GM18873 (cell line): Measurements from ENCODE around the gene UCN2.
"Not testable (repeated sequence)": the region's sequence is repeated elsewhere in the genome, so short reads cannot be mapped to it uniquely, and the experiment has no call there.

Experiments
- ATAC-seq: cut with Tn5 transposase; IDR thresholded peaks from one replicate; pipeline ENCODE4 v1.9.1; 2021; ENCODE audit warnings: mild to moderate bottlenecking, moderate library complexity, moderate number of reproducible peaks; ENCODE audit not compliant: unreplicated experiment, low FRiP score

The UCN2 gene

GRCh38 chr3:48564022-48564421 lies 441 bp upstream of the UCN2 start:
- no peak for ATAC-seq

GRCh38 chr3:48562367-48563095 lies 1.1 kb downstream of the UCN2 start:
- no peak for ATAC-seq

- no peak for ATAC-seq
Observed at GRCh38 chr3:48561045-48561736, 2.4 kb downstream of the UCN2 start.

- ATAC-seq, result no peak
Observed at GRCh38 chr3:48560648-48561018, 2.9 kb downstream of the UCN2 start.

- no peak for ATAC-seq
Observed at GRCh38 chr3:48558493-48559134, 5.0 kb downstream of the UCN2 start.

GRCh38 chr3:48556796-48557626 lies 6.6 kb downstream of the UCN2 start, which contains the start of gene PFKFB4:
PFKFB4 (minus strand) TSS chr3:48556803; CDS start chr3:48556777, 26 bp downstream.
- ATAC-seq, result peak; percentile 75

GRCh38 chr3:48555949-48556795 lies 7.4 kb downstream of the UCN2 start:
- no peak for ATAC-seq

GRCh38 chr3:48555231-48555948 lies 8.2 kb downstream of the UCN2 start:
- no peak for ATAC-seq

- no peak for ATAC-seq
Observed at GRCh38 chr3:48553886-48554845, 9.4 kb downstream of the UCN2 start.

GRCh38 chr3:48553361-48553760 lies 10.2 kb downstream of the UCN2 start:
- no peak for ATAC-seq

- ATAC-seq, result no peak
Observed at GRCh38 chr3:48552111-48552951, 11.2 kb downstream of the UCN2 start.

GRCh38 chr3:48551651-48552050 lies 11.9 kb downstream of the UCN2 start:
- not testable (repeated sequence) for ATAC-seq

GRCh38 chr3:48548729-48549705 lies 14.6 kb downstream of the UCN2 start:
- no peak for ATAC-seq

GRCh38 chr3:48548126-48548525 lies 15.5 kb downstream of the UCN2 start:
- no peak for ATAC-seq

- no peak for ATAC-seq
Observed at GRCh38 chr3:48546203-48546829, 17.3 kb downstream of the UCN2 start.
